Measurements from ENCODE around the gene ENTREP1. TPM values are rescaled to one million over a fixed set of nuclear protein-coding genes. Genes with fewer than 3 reads are reported as not detected.
A peak's percentile ranks its signal among the peaks of the same experiment; 100 is the strongest.

The ENTREP1 gene
- total RNA-seq, 1 experiment from 2014 or later = 21.3 TPM

GRCh38 chr9:69323861-69324260, 1.2 kb upstream of the ENTREP1 start:
- Histone ChIP-seq H2AFZ (ENCODE audit: low read length) (no peak overlapping the region), H3K23me2 (ENCODE audit: insufficient read length, low read depth, low read length, poor library complexity, severe bottlenecking) (peaks cover 8% of the 10 kb centered on the region), H2BK20ac (ENCODE audit: low read depth, low read length, poor library complexity, severe bottlenecking) (no peak overlapping the region), H2BK12ac (ENCODE audit: insufficient read length, low read depth, low read length) (no peak overlapping the region), H2BK5ac (ENCODE audit: insufficient read length, low read length) (no peak overlapping the region), H2BK120ac (ENCODE audit: low read depth, low read length, poor library complexity, severe bottlenecking) (no peak overlapping the region), H3K9me3 (ENCODE audit: control insufficient read depth, low read depth, low read length) (no peaks in the 10 kb centered on the region), H3K9ac (ENCODE audit: extremely low read depth, insufficient read length, low read length) (no peak overlapping the region), H3K4ac (ENCODE audit: low read depth, low read length) (no peak overlapping the region), H3K4me1 (ENCODE audit: insufficient read depth, low read length) (peaks cover 8% of the 10 kb centered on the region; the same call in 1 of the 2 replicates), H3K18ac (ENCODE audit: insufficient read length, low read depth, low read length) (no peak overlapping the region), H3K4me2 (ENCODE audit: insufficient read depth, insufficient read length, low read length) (peak overlapping the region; percentile 52), H3K79me1 (ENCODE audit: insufficient read depth, low read depth, low read length, poor library complexity, severe bottlenecking) (no peaks in the 10 kb centered on the region), H3K79me2 (ENCODE audit: insufficient read depth, low read length) (peaks cover 5% of the 10 kb centered on the region; the same call in 1 of the 2 replicates), H2BK15ac (ENCODE audit: low read depth, low read length) (no peak overlapping the region), H4K5ac (ENCODE audit: insufficient read length, low read depth, low read length) (no peak overlapping the region), H4K20me1 (ENCODE audit: control insufficient read depth, insufficient read depth, insufficient read length) (no peaks in the 10 kb centered on the region), H4K91ac (ENCODE audit: insufficient read length, low read depth, low read length) (no peak overlapping the region), H3K27ac (ENCODE audit: insufficient read length, low read depth, low read length) (no peak overlapping the region), H2AK5ac (ENCODE audit: insufficient read length, low read length) (no peak overlapping the region), H3K23ac (ENCODE audit: insufficient read length, low read depth, low read length) (no peak overlapping the region), H4K8ac (replicated peaks; ENCODE audit: insufficient read length, low read depth, low read length) (no peak overlapping the region), H3K27me3 (ENCODE audit: insufficient read depth, low read length) (no peaks in the 10 kb centered on the region; the same call in 1 of the 2 replicates), H3K56ac (ENCODE audit: insufficient read length, low read depth, low read length) (no peak overlapping the region), H3T11ph (ENCODE audit: low read length) (no peak overlapping the region), H3K14ac (ENCODE audit: insufficient read depth, low read length) (no peak overlapping the region)
- no peak for DNase-seq
- no CpG with 5 or more reads among the region's 2 CpGs for WGBS (ENCODE audit: extremely low coverage, insufficient read length, low lambda C conversion rate)
- Mint-ChIP-seq H3K27ac (no peak overlapping the region), H3K36me3 (ENCODE audit: insufficient read depth in 1 of 3, low read depth in 3 of 3) (peaks cover 0 to 2% (median 0%) of the 10 kb centered on the region in 3 experiments; a peak in 1 of 7 replicates), H3K4me1 (peaks cover 34 to 46% of the 10 kb centered on the region in 2 experiments), H3K27me3 (ENCODE audit: low read depth) (peaks cover 23% of the 10 kb centered on the region), H3K4me3 (peak overlapping the region; percentile 76 to 87), H3K9me3 (peaks cover 0 to 3% of the 10 kb centered on the region in 2 experiments; a peak in 1 of 5 replicates)
- TF ChIP-seq CTCF (conservative IDR thresholded peaks at IDR 0.05) = no peak
